Naive thymus-derived CD8-positive, alpha-beta T cell (primary cell): ENCODE results near the gene CACFD1. TPM values are rescaled to one million over a fixed set of nuclear protein-coding genes. Genes with fewer than 3 reads are reported as not detected.

Experiments
- ATAC-seq, 2 donors: fragments of 150-1000 bp; cut with Tn5 transposase in 1 of 2; sonication (Bioruptor Pico), chemical (Tn5 transposase) in 1 of 2; 1 replicate in 1 of 2; 2 replicates in 1 of 2; pipeline ENCODE4 v1.10.0; 2021; ENCODE audit warnings: mild to moderate bottlenecking in 2 of 2, moderate library complexity in 2 of 2
- POLR2A ChIA-PET: fragments of 350-600 bp; sonication (Branson Sonifier 250); formaldehyde crosslinking; loops from one replicate; lab custom pipeline; 2021; ENCODE audit warnings: antibody characterized with exemption; lab: Charles Lee
- DNase-seq, 10 donors: peaks; one replicate each; pipeline versions ENCODE4 v3.0.0 to v3.0.0-alpha.2; 2020 to 2022
- H3K27ac Mint-ChIP-seq, 10 donors: one replicate each; pipeline ENCODE4 v1.8.0; 2020 to 2022; ENCODE audit warnings: mild to moderate bottlenecking in 10 of 10, mixed read lengths in 10 of 10, moderate library complexity in 4 of 10, inconsistent platforms in 1 of 10
- H3K27me3 Mint-ChIP-seq, 5 donors: one replicate each; pipeline ENCODE4 v1.8.0; 2021 to 2022; ENCODE audit warnings: mixed read lengths in 5 of 5
- H3K36me3 Mint-ChIP-seq, 3 donors: one replicate each; pipeline ENCODE4 v1.8.0; 2020 to 2022; ENCODE audit warnings: mixed read lengths in 3 of 3, mild to moderate bottlenecking in 2 of 3, inconsistent platforms in 1 of 3
- H3K4me1 Mint-ChIP-seq, 4 donors: one replicate each; pipeline ENCODE4 v1.8.0; 2021 to 2022; ENCODE audit warnings: mixed read lengths in 4 of 4
- H3K4me3 Mint-ChIP-seq, 10 donors: one replicate each; pipeline ENCODE4 v1.8.0; 2020 to 2022; ENCODE audit warnings: mild to moderate bottlenecking in 10 of 10, mixed read lengths in 10 of 10, moderate library complexity in 6 of 10, inconsistent platforms in 1 of 10
- H3K9me3 Mint-ChIP-seq, 9 donors: one replicate each; pipeline ENCODE4 v1.8.0; 2020 to 2022; ENCODE audit warnings: mixed read lengths in 9 of 9, mild to moderate bottlenecking in 3 of 9, inconsistent platforms in 1 of 9, moderate library complexity in 1 of 9
- polyA plus RNA-seq, 3 donors: library from polyadenylated mRNA; unstranded; fragments of 300-500 nt; fragmentation: Illumina TruSeq; gene quantifications; one replicate each; pipeline ENCODE4 v1.2.3, GENCODE V29; 2021
- total RNA-seq, 8 experiments: library from RNA in 2 of 8; stranded (reverse) in 2 of 8; gene quantifications; one replicate each; pipeline ENCODE4 v1.2.3 and lab custom pipeline; 2021 to 2026

Gene CACFD1
- total and polyA plus RNA-seq, 5 experiments from 2014 or later: 2.5 to 4.9 (median 3.7) TPM

DNA sequence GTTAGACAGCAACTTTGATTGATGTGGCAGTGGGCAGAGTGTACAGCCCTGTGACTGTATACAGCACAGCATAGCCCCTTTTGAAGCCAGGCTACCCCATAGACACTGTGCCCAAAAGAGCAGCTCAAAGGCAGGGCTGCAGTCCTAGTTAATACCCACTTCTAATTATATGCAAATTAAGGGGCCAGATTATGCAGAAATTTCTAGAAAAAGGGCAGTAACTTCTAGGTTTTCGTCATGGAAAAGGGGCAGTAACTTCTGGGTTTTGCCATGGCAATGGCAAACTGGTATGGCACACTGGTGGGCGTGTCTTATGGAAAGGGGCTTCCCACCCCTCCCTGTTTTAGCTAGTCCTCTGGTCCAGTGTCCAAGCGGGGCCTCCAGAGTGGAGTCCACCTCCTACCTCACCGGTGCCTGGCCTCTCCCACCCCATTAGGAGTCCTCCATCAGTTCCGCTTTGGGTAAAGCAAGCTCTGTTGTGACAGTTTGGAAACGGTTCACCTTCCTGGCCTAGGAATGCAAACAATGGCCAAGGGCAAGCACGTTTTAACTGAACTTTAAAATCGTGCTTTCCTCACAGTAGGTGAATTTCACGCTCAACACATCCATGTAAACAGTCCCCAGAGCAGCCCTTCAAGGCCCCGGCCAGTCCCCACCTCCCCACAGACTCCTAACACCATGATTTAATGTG lies 32.0 kb upstream of the CACFD1 start:
- Mint-ChIP-seq H3K4me1 (peaks cover 1 to 10% (median 8%) of the 10 kb centered on the region in 4 donors), H3K36me3 (no peaks in the 10 kb centered on the region), H3K9me3 (no peaks in the 10 kb centered on the region), H3K4me3 (peak overlapping the region; percentile 31 to 68 (median 51)), H3K27me3 (peaks cover 7 to 37% (median 13%) of the 10 kb centered on the region in 5 donors), H3K27ac (no peak overlapping the region)
- POLR2A ChIA-PET: no interaction called here
- ATAC-seq (no peak), DNase-seq (no peak)

DNA sequence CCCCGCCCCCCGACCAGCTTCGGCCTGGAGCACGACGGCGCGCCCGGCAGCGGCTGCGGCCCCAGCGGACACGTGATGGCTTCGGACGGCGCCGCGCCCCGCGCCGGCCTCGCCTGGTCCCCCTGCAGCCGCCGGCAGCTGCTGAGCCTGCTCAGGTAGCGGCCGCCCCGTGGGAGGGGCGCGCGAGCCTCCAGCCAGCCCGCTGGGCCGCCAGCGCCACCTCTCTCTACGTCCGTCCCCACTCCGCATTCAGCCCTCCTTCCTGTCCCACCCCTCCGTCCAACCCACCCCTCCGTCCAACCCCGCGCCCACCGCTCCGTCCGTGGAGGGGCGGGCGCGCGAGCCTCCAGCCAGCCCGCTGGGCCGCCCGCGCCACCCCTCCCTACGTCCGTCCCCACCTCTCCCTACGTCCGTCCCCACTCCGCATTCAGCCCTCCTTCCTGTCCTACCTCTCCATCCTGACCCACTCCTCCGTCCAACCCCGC lies 31.1 kb upstream of the CACFD1 start:
- Mint-ChIP-seq H3K4me1 (peaks cover 1 to 10% (median 8%) of the 10 kb centered on the region in 4 donors), H3K9me3 (no peaks in the 10 kb centered on the region), H3K27me3 (peaks cover 7 to 37% (median 13%) of the 10 kb centered on the region in 5 donors), H3K36me3 (no peaks in the 10 kb centered on the region), H3K27ac (no peak overlapping the region), H3K4me3 (peak overlapping the region in 3 of 10 donors; percentile 18 to 80 (median 66))
- no peak for DNase-seq
- ATAC-seq: peak in 1 of 2 donors; percentile 70
- POLR2A ChIA-PET: no interaction called here

DNA sequence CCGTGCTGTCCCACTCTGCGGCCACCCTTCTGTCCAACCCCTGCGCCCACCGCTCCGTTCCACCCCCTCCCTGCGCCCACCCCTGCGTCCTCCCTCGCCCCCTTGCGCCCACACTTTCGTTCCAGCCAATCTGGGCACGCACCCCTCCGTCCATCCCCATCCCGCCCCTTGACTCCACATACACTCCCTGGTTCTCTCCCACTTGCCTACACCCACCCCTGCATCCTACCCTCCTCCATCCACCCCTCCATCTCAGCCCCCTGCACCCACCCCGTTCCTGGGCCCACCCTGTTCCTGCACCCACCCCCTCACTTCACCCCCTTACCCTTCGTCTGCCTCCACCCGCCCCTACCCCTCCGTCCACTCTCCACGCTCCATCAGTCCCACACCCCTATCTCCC lies 30.6 kb upstream of the CACFD1 start:
- Mint-ChIP-seq H3K4me3 (peak overlapping the region in 2 of 10 donors; percentile 80 to 84), H3K9me3 (no peaks in the 10 kb centered on the region), H3K27me3 (peaks cover 7 to 37% (median 13%) of the 10 kb centered on the region in 5 donors), H3K36me3 (no peaks in the 10 kb centered on the region), H3K4me1 (peaks cover 1 to 10% (median 8%) of the 10 kb centered on the region in 4 donors), H3K27ac (no peak overlapping the region)
- POLR2A ChIA-PET: no interaction called here
- DNase-seq: no peak
- ATAC-seq: peak in 1 of 2 donors; percentile 15

DNA sequence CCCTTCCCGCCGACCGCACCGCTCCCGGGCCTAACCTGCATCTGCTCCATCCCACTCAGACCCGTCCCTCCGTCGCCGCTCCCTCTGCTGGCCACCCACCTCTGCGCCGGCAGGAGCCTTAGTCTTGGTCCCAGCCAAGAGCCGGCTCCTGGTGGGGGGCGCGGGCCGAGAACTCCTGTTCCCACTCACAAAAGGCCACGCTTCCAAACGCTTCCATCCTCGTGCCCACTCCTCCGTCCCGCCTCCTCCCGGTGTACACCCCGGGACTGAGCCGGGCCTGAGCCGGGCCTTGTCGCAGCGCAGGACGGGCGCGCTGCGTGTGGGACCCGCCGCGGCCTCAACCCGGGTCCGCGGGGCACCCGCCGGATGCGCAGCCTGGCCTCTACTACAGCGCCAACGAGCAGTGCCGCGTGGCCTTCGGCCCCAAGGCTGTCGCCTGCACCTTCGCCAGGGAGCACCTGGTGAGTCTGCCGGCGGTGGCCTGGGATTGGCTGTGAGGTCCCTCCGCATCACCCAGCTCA lies 30.1 kb upstream of the CACFD1 start:
- Mint-ChIP-seq H3K9me3 (no peaks in the 10 kb centered on the region), H3K36me3 (no peaks in the 10 kb centered on the region), H3K4me3 (peak overlapping the region in 6 of 10 donors; percentile 20 to 84 (median 54)), H3K4me1 (peaks cover under 1 to 10% (median 8%) of the 10 kb centered on the region in 4 donors), H3K27me3 (peaks cover 5 to 32% (median 13%) of the 10 kb centered on the region in 5 donors), H3K27ac (no peak overlapping the region)
- POLR2A ChIA-PET: no interaction called here
- DNase-seq (peak in 2 of 10 donors; percentile 18 to 25), ATAC-seq (peak; percentile 42 to 76)

DNA sequence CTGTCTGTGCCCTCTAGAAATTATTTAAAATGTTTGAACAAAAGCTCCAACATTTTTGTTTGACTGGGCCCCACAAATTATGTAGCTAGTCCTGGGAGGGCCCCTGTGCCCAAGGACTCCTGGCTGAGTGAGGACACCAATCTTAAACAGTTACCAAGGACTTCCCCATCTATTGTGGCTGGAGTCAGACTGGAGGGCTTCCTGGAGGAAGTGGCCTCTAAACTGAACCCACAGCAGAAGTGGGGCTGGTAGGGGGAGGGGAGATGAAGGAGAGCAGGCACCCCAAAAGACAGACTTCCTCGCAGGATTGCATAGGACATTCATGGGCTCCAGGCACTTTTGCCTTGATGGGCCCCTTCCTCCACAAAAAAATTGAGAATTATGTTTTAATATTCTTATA lies 29.5 kb upstream of the CACFD1 start:
- Mint-ChIP-seq H3K27ac (peak overlapping the region in 1 of 10 donors; percentile 59), H3K4me3 (peak overlapping the region in 8 of 10 donors; percentile 5 to 80 (median 34)), H3K4me1 (peaks cover 0 to 10% (median 8%) of the 10 kb centered on the region in 4 donors), H3K9me3 (no peaks in the 10 kb centered on the region), H3K27me3 (peaks cover 4 to 31% (median 15%) of the 10 kb centered on the region in 5 donors), H3K36me3 (no peaks in the 10 kb centered on the region)
- POLR2A ChIA-PET: no interaction called here
- DNase-seq (no peak), ATAC-seq (no peak)

DNA sequence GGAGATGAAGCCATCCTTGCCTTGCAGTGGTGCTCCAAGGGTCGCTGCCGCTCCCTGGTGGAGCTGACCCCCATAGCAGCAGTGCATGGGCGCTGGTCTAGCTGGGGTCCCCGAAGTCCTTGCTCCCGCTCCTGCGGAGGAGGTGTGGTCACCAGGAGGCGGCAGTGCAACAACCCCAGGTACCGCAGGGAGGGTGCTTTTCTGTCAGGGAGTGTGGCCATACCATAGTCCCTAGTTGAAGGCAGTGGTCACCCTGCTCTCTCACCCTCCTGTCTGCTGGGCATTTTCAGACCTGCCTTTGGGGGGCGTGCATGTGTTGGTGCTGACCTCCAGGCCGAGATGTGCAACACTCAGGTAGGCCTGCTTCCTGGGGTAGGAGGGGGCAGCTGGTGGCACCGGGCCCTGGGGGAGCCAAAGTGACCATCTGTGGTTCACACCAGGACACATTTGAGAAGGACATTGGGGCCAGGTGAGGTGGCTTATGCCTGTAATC lies 26.4 kb upstream of the CACFD1 start:
- peaks cover 0 to 6% (median 4%) of the 10 kb centered on the region in 5 donors for H3K27me3 Mint-ChIP-seq
- ATAC-seq (no peak), DNase-seq (no peak)
- peaks cover 0 to 6% (median 4%) of the 10 kb centered on the region in 4 donors for H3K4me1 Mint-ChIP-seq
- H3K36me3 Mint-ChIP-seq: no peaks in the 10 kb centered on the region
- POLR2A ChIA-PET: interaction anchor here (0.7 kb wide), 1 partner anchor 26 kb away, joined by 3 read pairs; no protein-coding TSS in a partner anchor
- no peaks in the 10 kb centered on the region for H3K9me3 Mint-ChIP-seq
- no peak overlapping the region for H3K4me3 Mint-ChIP-seq
- no peak overlapping the region for H3K27ac Mint-ChIP-seq

DNA sequence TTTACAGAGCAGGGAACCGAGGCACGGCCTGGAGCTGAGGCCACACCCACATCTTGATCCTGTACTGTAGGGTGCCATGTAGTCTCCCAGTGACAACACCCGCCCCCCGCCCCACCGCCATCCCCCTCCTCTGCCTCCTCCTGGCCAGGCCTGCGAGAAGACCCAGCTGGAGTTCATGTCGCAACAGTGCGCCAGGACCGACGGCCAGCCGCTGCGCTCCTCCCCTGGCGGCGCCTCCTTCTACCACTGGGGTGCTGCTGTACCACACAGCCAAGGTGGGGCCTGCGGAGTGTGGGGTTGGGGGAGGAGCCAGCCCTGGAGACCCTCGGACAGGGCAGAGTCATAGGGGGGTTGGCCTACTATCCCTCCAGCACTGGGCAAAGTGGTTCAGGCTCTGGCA lies 23.1 kb upstream of the CACFD1 start:
- H3K27me3 Mint-ChIP-seq: peaks cover 0 to 3% (median 0%) of the 10 kb centered on the region in 5 donors

DNA sequence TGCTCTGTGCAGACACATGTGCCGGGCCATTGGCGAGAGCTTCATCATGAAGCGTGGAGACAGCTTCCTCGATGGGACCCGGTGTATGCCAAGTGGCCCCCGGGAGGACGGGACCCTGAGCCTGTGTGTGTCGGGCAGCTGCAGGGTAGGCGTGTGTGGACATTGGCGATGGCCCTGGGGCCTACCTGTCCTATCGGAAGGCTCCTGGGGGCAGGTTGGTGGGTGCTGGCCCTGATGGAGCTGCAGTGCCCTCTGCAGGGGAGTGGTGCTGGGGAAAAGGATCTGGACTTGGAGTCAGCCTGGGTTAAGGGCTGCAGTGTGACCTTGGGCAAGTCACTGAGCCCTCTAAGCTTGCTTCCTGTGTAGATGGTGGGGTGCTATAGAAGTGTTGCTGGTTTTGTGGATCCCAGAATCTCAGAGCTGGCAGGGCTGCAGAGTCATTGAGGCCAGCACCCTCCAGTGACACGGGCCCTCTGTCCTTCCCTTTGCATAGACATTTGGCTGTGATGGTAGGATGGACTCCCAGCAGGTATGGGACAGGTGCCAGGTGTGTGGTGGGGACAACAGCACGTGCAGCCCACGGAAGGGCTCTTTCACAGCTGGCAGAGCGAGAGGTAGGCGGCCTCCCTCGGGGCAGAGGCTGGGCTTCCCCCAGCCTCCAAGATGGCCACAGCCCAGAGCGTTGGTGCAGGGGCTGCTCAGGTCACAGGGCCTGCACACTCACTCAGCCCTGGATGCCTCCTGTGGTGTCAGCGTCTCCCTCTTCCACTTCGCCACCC lies 21.8 kb upstream of the CACFD1 start:
- no peaks in the 10 kb centered on the region for H3K9me3 Mint-ChIP-seq
- no peaks in the 10 kb centered on the region for H3K36me3 Mint-ChIP-seq
- H3K4me3 Mint-ChIP-seq: no peak overlapping the region
- POLR2A ChIA-PET: interaction anchor here (1.1 kb wide), 1 partner anchor 20 kb away, joined by 3 read pairs; the partner anchor contains the start of gene REXO4
- peaks cover 0 to 3% (median 0%) of the 10 kb centered on the region in 5 donors for H3K27me3 Mint-ChIP-seq
- H3K27ac Mint-ChIP-seq: no peak overlapping the region
- peaks cover 0 to 8% (median 1%) of the 10 kb centered on the region in 4 donors for H3K4me1 Mint-ChIP-seq
- ATAC-seq: no peak
- DNase-seq: no peak

More for the DNA sequence above, 23.1 kb upstream of the CACFD1 start:
- no peak for ATAC-seq
- Mint-ChIP-seq H3K9me3 (no peaks in the 10 kb centered on the region), H3K4me3 (no peak overlapping the region), H3K36me3 (no peaks in the 10 kb centered on the region), H3K27ac (no peak overlapping the region), H3K4me1 (peaks cover 0 to 8% (median under 1%) of the 10 kb centered on the region in 4 donors)
- no peak for DNase-seq
- POLR2A ChIA-PET: no interaction called here

DNA sequence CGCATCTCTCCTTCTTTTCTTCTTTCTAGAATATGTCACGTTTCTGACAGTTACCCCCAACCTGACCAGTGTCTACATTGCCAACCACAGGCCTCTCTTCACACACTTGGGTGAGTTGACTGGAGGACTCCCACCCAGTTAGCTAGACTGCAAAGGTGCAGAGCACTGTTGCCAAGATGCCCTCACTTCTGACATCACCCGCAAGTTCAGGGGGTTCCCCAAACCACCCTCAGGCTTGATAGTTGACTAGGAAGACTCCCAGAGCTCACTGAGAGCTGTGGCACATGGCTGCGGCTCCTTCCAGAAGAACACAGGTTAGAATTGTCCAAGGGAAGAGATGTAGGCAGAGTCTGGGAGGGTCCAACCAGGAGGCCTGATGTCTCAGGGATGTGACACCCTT lies 20.4 kb upstream of the CACFD1 start:
- POLR2A ChIA-PET: interaction anchor here (0.5 kb wide), 1 partner anchor 310 kb away, joined by 4 read pairs; no protein-coding TSS in a partner anchor

DNA sequence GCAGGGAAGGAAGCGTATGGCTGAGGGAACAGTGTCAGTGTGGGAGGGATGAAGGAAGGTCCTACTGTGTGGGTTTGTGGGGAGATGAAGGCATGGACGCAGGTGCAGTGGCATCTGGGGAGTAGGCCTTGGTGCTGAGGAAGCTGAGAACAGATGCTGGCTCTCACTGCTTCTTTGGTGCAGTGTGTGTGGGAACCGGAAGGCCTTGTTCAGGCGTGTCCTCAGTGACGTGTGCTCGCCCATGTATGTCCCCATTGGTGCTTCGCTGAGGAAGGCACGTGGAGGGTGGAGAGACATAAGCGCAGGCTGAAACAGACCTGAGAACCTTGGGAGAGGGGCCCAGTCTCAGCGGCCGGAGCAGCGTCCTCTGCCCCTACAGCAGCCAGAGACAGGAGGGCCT lies 18.9 kb upstream of the CACFD1 start:
- H3K4me3 Mint-ChIP-seq: no peak overlapping the region
- POLR2A ChIA-PET: no interaction called here
- H3K27me3 Mint-ChIP-seq: no peaks in the 10 kb centered on the region
- DNase-seq (no peak), ATAC-seq (peak; percentile 33 to 80)
- peak overlapping the region in 2 of 10 donors; percentile 15 to 73 for H3K27ac Mint-ChIP-seq
- H3K9me3 Mint-ChIP-seq: no peaks in the 10 kb centered on the region
- no peaks in the 10 kb centered on the region for H3K36me3 Mint-ChIP-seq
- H3K4me1 Mint-ChIP-seq: peaks cover 0 to 8% (median 1%) of the 10 kb centered on the region in 4 donors

More for the DNA sequence above, 20.4 kb upstream of the CACFD1 start:
- Mint-ChIP-seq H3K36me3 (no peaks in the 10 kb centered on the region), H3K9me3 (no peaks in the 10 kb centered on the region), H3K4me3 (no peak overlapping the region), H3K27me3 (peaks cover 0 to 3% (median 0%) of the 10 kb centered on the region in 5 donors), H3K4me1 (peaks cover 0 to 8% (median 1%) of the 10 kb centered on the region in 4 donors), H3K27ac (peak overlapping the region in 2 of 10 donors; percentile 50 to 56)
- DNase-seq (no peak), ATAC-seq (no peak)

DNA sequence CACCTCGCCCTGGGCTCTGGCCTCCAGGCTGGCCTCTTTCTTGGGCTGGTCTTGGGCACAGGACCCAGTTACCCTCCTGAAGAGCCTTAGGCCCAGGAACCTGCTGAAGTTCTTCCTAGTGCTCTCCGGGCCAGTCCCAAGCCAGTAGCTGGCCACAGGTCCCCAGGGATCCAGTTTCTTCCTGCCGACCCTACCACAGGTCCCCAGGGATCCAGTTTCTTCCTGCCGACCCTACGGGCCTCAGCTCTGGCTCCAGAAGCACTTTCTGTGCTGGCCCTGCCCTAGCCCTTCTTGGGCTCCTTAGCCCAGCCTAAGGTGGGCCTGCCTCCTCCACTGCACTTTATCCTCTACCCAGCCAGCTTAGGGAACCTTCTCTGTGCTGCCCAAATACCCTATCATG lies 18.2 kb upstream of the CACFD1 start:
- Mint-ChIP-seq H3K27me3 (no peaks in the 10 kb centered on the region), H3K27ac (peak overlapping the region in 4 of 10 donors; percentile 18 to 49 (median 36)), H3K4me3 (no peak overlapping the region)

DNA sequence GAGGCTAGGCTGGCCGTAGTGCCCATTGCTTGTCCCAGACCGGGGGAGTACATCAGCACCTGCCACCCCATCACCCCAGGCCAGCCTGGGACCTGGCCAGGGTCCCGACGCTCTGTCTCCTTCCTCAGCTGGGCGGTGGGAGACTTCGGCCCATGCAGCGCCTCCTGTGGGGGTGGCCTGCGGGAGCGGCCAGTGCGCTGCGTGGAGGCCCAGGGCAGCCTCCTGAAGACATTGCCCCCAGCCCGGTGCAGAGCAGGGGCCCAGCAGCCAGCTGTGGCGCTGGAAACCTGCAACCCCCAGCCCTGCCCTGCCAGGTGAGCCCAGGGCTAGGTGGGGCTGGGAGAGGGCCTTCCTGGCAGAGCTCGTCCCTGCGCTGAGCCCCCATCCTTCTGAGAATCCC lies 16.5 kb upstream of the CACFD1 start:
- no peak for ATAC-seq
- H3K27me3 Mint-ChIP-seq: no peaks in the 10 kb centered on the region
- DNase-seq: no peak
- no peaks in the 10 kb centered on the region for H3K9me3 Mint-ChIP-seq
- peaks cover 0 to 8% (median 1%) of the 10 kb centered on the region in 4 donors for H3K4me1 Mint-ChIP-seq
- no peak overlapping the region for H3K4me3 Mint-ChIP-seq
- H3K36me3 Mint-ChIP-seq: no peaks in the 10 kb centered on the region
- POLR2A ChIA-PET: no interaction called here
- no peak overlapping the region for H3K27ac Mint-ChIP-seq

More for the DNA sequence above, 18.2 kb upstream of the CACFD1 start:
- Mint-ChIP-seq H3K36me3 (no peaks in the 10 kb centered on the region), H3K4me1 (peaks cover 0 to 8% (median 1%) of the 10 kb centered on the region in 4 donors), H3K9me3 (no peaks in the 10 kb centered on the region)
- POLR2A ChIA-PET: no interaction called here
- no peak for DNase-seq
- no peak for ATAC-seq
